ENCODE results near the gene NUSAP1.

DNA sequence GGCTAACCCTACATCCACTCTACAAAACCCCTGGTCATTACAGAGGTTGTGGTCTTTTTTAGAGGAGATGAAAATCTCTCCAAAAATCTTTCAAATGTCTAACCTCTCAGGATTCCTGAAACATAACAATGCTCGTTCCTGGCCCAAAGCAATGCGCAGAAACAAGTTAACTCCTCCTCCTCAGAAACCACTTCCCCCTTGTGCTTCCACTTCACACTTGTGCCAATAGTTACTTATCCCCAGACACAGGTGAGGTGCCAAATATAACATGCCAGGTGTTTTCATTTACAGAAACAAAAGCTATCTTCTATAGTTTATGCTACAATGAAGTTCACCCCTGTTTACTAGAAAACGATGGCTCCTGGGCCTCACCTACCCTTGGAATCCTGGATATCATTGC is 63.4 kb downstream of the NUSAP1 start:
- TF ChIP-seq POLR2AphosphoS5 (IDR thresholded peaks at IDR 0.05; ENCODE audit: low read depth, low read length) (no peak), TAF1 (IDR thresholded peaks at IDR 0.05; ENCODE audit: borderline replicate concordance, low read depth, low read length) (no peak)
